Osteocyte (in vitro differentiated cells): Measurements from ENCODE around the gene RSKR. TPM values are rescaled to one million over a fixed set of nuclear protein-coding genes. Genes with fewer than 3 reads are reported as not detected.

ENCODE experiments used
- DNase-seq: peaks from one replicate; pipeline ENCODE4 v3.0.0; 2021; ENCODE audit warnings: mixed read lengths; ENCODE audit not compliant: unreplicated experiment; ENCODE audit errors: extremely low spot score
- H3K27ac Mint-ChIP-seq: one replicate; pipeline ENCODE4 v1.8.0; 2021; ENCODE audit warnings: mild to moderate bottlenecking, mixed read lengths; ENCODE audit not compliant: unreplicated experiment
- H3K27me3 Mint-ChIP-seq: one replicate; pipeline ENCODE4 v1.8.0; 2021; ENCODE audit warnings: mixed read lengths; ENCODE audit not compliant: unreplicated experiment
- H3K36me3 Mint-ChIP-seq: one replicate; pipeline ENCODE4 v1.8.0; 2021; ENCODE audit warnings: mixed read lengths; ENCODE audit not compliant: unreplicated experiment
- H3K4me1 Mint-ChIP-seq: one replicate; pipeline ENCODE4 v1.8.0; 2021; ENCODE audit warnings: mixed read lengths; ENCODE audit not compliant: unreplicated experiment
- H3K4me3 Mint-ChIP-seq: one replicate; pipeline ENCODE4 v1.8.0; 2021; ENCODE audit warnings: mild to moderate bottlenecking, moderate library complexity, mixed read lengths; ENCODE audit not compliant: unreplicated experiment
- H3K9me3 Mint-ChIP-seq: one replicate; pipeline ENCODE4 v1.8.0; 2021; ENCODE audit warnings: mixed read lengths; ENCODE audit not compliant: unreplicated experiment
- CTCF ChIP-seq: fragments of 200-600 bp; sonication (generic); IDR thresholded peaks from 2 replicates; pipeline ENCODE4 v1.5.0; 2021; ENCODE audit warnings: antibody characterized with exemption, mild to moderate bottlenecking, moderate library complexity
- total RNA-seq: library from RNA; stranded (reverse); gene quantifications from 2 replicates; pipeline ENCODE4 v1.2.1, GENCODE V29; 2021

The RSKR gene
- total RNA-seq, 1 donor from 2014 or later: 10.3 TPM

GRCh38 chr17:28573521-28573920 lies 40.5 kb downstream of the RSKR start:
- H3K4me3 Mint-ChIP-seq: no peak overlapping the region
- no peak for DNase-seq
- peaks cover 36% of the 10 kb centered on the region for H3K4me1 Mint-ChIP-seq
- H3K9me3 Mint-ChIP-seq: no peaks in the 10 kb centered on the region
- no peaks in the 10 kb centered on the region for H3K36me3 Mint-ChIP-seq
- H3K27ac Mint-ChIP-seq: no peak overlapping the region
- no peaks in the 10 kb centered on the region for H3K27me3 Mint-ChIP-seq
- TF ChIP-seq CTCF: no peak

GRCh38 chr17:28573040-28573380 lies 41.0 kb downstream of the RSKR start:
- Mint-ChIP-seq H3K4me1 (peaks cover 36% of the 10 kb centered on the region), H3K36me3 (no peaks in the 10 kb centered on the region), H3K27ac (no peak overlapping the region), H3K4me3 (no peak overlapping the region), H3K9me3 (no peaks in the 10 kb centered on the region), H3K27me3 (no peaks in the 10 kb centered on the region)
- no peak for DNase-seq
- TF ChIP-seq CTCF: no peak

GRCh38 chr17:28572259-28573039 lies 41.5 kb downstream of the RSKR start:
- H3K36me3 Mint-ChIP-seq: no peaks in the 10 kb centered on the region
- no peaks in the 10 kb centered on the region for H3K9me3 Mint-ChIP-seq
- H3K27ac Mint-ChIP-seq: no peak overlapping the region
- H3K4me1 Mint-ChIP-seq: peaks cover 36% of the 10 kb centered on the region
- DNase-seq: no peak
- H3K4me3 Mint-ChIP-seq: peak overlapping the region; percentile 94
- TF ChIP-seq CTCF: no peak
- H3K27me3 Mint-ChIP-seq: no peaks in the 10 kb centered on the region

GRCh38 chr17:28571361-28572122 lies 42.4 kb downstream of the RSKR start, which contains the start of gene PIGS:
Gene PIGS (minus strand): TSS chr17:28571524. CDS start chr17:28571496, 28 bp downstream.
- H3K36me3 Mint-ChIP-seq: no peaks in the 10 kb centered on the region

More at GRCh38 chr17:28571361-28572122, 42.4 kb downstream of the RSKR start, which contains the start of gene PIGS:
- TF ChIP-seq CTCF: no peak
- H3K4me3 Mint-ChIP-seq: peak within 1 kb of the TSS; percentile 94
- H3K9me3 Mint-ChIP-seq: no peaks in the 10 kb centered on the region
- H3K27me3 Mint-ChIP-seq: no peaks in the 10 kb centered on the region
- peak within 1 kb of the TSS; percentile 81 for H3K27ac Mint-ChIP-seq
- peaks cover 33% of the 10 kb centered on the region for H3K4me1 Mint-ChIP-seq
- DNase-seq: peak; percentile 97
